Measurements from ENCODE around the gene CCBE1.

- TF ChIP-seq POLR2AphosphoS5 (IDR thresholded peaks at IDR 0.05): no peak
- TF ChIP-seq, protein P1, sequence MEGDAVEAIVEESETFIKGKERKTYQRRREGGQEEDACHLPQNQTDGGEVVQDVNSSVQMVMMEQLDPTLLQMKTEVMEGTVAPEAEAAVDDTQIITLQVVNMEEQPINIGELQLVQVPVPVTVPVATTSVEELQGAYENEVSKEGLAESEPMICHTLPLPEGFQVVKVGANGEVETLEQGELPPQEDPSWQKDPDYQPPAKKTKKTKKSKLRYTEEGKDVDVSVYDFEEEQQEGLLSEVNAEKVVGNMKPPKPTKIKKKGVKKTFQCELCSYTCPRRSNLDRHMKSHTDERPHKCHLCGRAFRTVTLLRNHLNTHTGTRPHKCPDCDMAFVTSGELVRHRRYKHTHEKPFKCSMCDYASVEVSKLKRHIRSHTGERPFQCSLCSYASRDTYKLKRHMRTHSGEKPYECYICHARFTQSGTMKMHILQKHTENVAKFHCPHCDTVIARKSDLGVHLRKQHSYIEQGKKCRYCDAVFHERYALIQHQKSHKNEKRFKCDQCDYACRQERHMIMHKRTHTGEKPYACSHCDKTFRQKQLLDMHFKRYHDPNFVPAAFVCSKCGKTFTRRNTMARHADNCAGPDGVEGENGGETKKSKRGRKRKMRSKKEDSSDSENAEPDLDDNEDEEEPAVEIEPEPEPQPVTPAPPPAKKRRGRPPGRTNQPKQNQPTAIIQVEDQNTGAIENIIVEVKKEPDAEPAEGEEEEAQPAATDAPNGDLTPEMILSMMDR (IDR thresholded peaks at IDR 0.05): no peak
- TF ChIP-seq EP300 (IDR thresholded peaks at IDR 0.05): no peak
Observed at GRCh38 chr18:59477849-59478248, 219.4 kb downstream of the CCBE1 start.
